Peyer's patch (tissue), 4 donors: ENCODE measurements around the gene DOCK1. TPM values are rescaled to one million over a fixed set of nuclear protein-coding genes. Genes with fewer than 3 reads are reported as not detected.

Experiments used
- DNase-seq, 3 donors: peaks; one replicate each; pipeline ENCODE4 v3.0.0-alpha.2; 2017 to 2019
- H3K27ac ChIP-seq, 4 donors: fragments of 200-600 bp; sonication (generic); one replicate each; pipeline ENCODE4 v1.5.1; 2016 to 2019
- H3K27me3 ChIP-seq, 2 donors: fragments of 200-600 bp; sonication (generic); one replicate each; pipeline ENCODE4 v1.5.1; 2019
- H3K36me3 ChIP-seq, 3 donors: fragments of 200-600 bp; sonication (generic); one replicate each; pipeline ENCODE4 v1.5.1; 2016 to 2019
- H3K4me1 ChIP-seq, 4 donors: fragments of 200-600 bp; sonication (generic); one replicate each; pipeline ENCODE4 v1.5.1; 2016 to 2019
- H3K4me3 ChIP-seq, 4 donors: fragments of 200-600 bp; sonication (generic); 1 replicate in 3 of 4; 2 replicates in 1 of 4; pipeline ENCODE4 v1.5.1; 2016 to 2019; ENCODE audit warnings: mild to moderate bottlenecking in 1 of 4
- H3K9me3 ChIP-seq, 4 donors: fragments of 200-600 bp; sonication (generic); one replicate each; pipeline ENCODE4 v1.5.1; 2016 to 2019; ENCODE audit warnings: mild to moderate bottlenecking in 1 of 4
- CTCF ChIP-seq, 6 experiments: fragments of 450-650 bp in 4 of 6; fragments of 200-600 bp in 2 of 6; sonication (generic) in 1 of 6; IDR thresholded peaks; one replicate each; pipeline ENCODE4 v1.5.1; 2017 to 2019; ENCODE audit warnings: antibody characterized with exemption in 6 of 6, mild to moderate bottlenecking in 3 of 6, moderate library complexity in 1 of 6
- POLR2A ChIP-seq, 2 donors: fragments of 450-650 bp; IDR thresholded peaks; one replicate each; pipeline ENCODE4 v1.5.1; 2017; ENCODE audit warnings: antibody characterized with exemption in 2 of 2, mild to moderate bottlenecking in 2 of 2, moderate library complexity in 2 of 2
- total RNA-seq, 4 donors: library from RNA; depleted of rRNA; stranded (reverse); fragments of >200 nt; gene quantifications; one replicate each; pipeline ENCODE4 v1.1.0, GENCODE V29; 2016

The DOCK1 gene
- total RNA-seq, 4 donors from 2014 or later: 42.0 to 117 (median 92.2) TPM

- no peaks in the 10 kb centered on the region for H3K9me3 ChIP-seq
- H3K36me3 ChIP-seq: no peaks in the 10 kb centered on the region
- no peak overlapping the region for H3K27ac ChIP-seq
- TF ChIP-seq CTCF (IDR thresholded peaks at IDR 0.05): no peak
- no peak for TF ChIP-seq POLR2A (IDR thresholded peaks at IDR 0.05)
- DNase-seq: no peak
- no peaks in the 10 kb centered on the region for H3K4me1 ChIP-seq
- no peak overlapping the region for H3K4me3 ChIP-seq
- no peaks in the 10 kb centered on the region for H3K27me3 ChIP-seq
These were observed 321.8 kb downstream of the DOCK1 start for GRCh38 chr10:127227027-127227426.

GRCh38 chr10:127227663-127228062 lies 322.4 kb downstream of the DOCK1 start:
- H3K4me1 ChIP-seq: no peaks in the 10 kb centered on the region
- no peak overlapping the region for H3K27ac ChIP-seq
- H3K9me3 ChIP-seq: no peaks in the 10 kb centered on the region
- H3K36me3 ChIP-seq: no peaks in the 10 kb centered on the region
- no peaks in the 10 kb centered on the region for H3K27me3 ChIP-seq
- no peak overlapping the region for H3K4me3 ChIP-seq
- no peak for DNase-seq
- TF ChIP-seq CTCF (IDR thresholded peaks at IDR 0.05) (no peak), POLR2A (IDR thresholded peaks at IDR 0.05) (no peak)

GRCh38 chr10:127228195-127228787 lies 323.1 kb downstream of the DOCK1 start:
- Histone ChIP-seq H3K27me3 (no peaks in the 10 kb centered on the region), H3K36me3 (no peaks in the 10 kb centered on the region), H3K4me1 (no peaks in the 10 kb centered on the region), H3K27ac (no peak overlapping the region), H3K4me3 (no peak overlapping the region), H3K9me3 (no peaks in the 10 kb centered on the region)
- TF ChIP-seq POLR2A (IDR thresholded peaks at IDR 0.05) (no peak), CTCF (IDR thresholded peaks at IDR 0.05) (no peak)
- DNase-seq: no peak

GRCh38 chr10:127234306-127234800 lies 329.1 kb downstream of the DOCK1 start:
- DNase-seq: no peak
- Histone ChIP-seq H3K27ac (no peak overlapping the region), H3K27me3 (no peaks in the 10 kb centered on the region), H3K36me3 (no peaks in the 10 kb centered on the region), H3K4me3 (no peak overlapping the region), H3K4me1 (no peaks in the 10 kb centered on the region), H3K9me3 (no peaks in the 10 kb centered on the region)
- TF ChIP-seq POLR2A (IDR thresholded peaks at IDR 0.05) (no peak), CTCF (IDR thresholded peaks at IDR 0.05) (no peak)

- Histone ChIP-seq H3K4me3 (no peak overlapping the region), H3K4me1 (no peaks in the 10 kb centered on the region), H3K27ac (no peak overlapping the region), H3K9me3 (no peaks in the 10 kb centered on the region), H3K27me3 (no peaks in the 10 kb centered on the region), H3K36me3 (no peaks in the 10 kb centered on the region)
- no peak for TF ChIP-seq CTCF (IDR thresholded peaks at IDR 0.05)
- TF ChIP-seq POLR2A (IDR thresholded peaks at IDR 0.05): no peak
- no peak for DNase-seq
These were observed 331.0 kb downstream of the DOCK1 start for GRCh38 chr10:127236266-127236665.
